H1 (cell line): ENCODE measurements around the gene AVPR2. TPM values are rescaled to one million over a fixed set of nuclear protein-coding genes. Genes with fewer than 3 reads are reported as not detected.

Experiments used
- CTCF ChIA-PET: fragments of 300-600 bp; sonication (Branson Sonifier 250); formaldehyde crosslinking; loops from one replicate; lab custom pipeline; 2021; ENCODE audit not compliant: partially characterized antibody; lab: Charles Lee
- POLR2A ChIA-PET: fragments of 300-600 bp; sonication (Branson Sonifier 250); formaldehyde crosslinking; loops from one replicate; lab custom pipeline; 2021; ENCODE audit warnings: inconsistent platforms; ENCODE audit not compliant: partially characterized antibody; lab: Charles Lee
- DNase-seq, 2 experiments: peaks; one replicate each; pipeline versions ENCODE4 v3.0.0 to v3.0.0-alpha.2; 2010 to 2022; ENCODE audit warnings: low spot score in 2 of 2, low read depth in 1 of 2, mixed read lengths in 1 of 2
- FAIRE-seq: peaks from 2 replicates; lab custom pipeline; 2011; peaks lifted over from hg19 to GRCh38; lab: Jason Lieb, UNC
- H2AFZ ChIP-seq: 2 replicates; pipeline ENCODE4 v1.8.1; 2012; ENCODE audit warnings: low read length, inconsistent platforms
- H2AK5ac ChIP-seq: 2 replicates; pipeline ENCODE4 v1.6.1; 2013; ENCODE audit warnings: low read depth, low read length
- H2BK120ac ChIP-seq: replicated peaks from 2 replicates; pipeline ENCODE3; 2013; ENCODE audit warnings: low read depth, low read length, inconsistent platforms
- H2BK12ac ChIP-seq: 2 replicates; pipeline ENCODE4 v1.6.1; 2013; ENCODE audit warnings: low read depth, low read length
- H2BK15ac ChIP-seq: 2 replicates; pipeline ENCODE4 v1.6.1; 2013; ENCODE audit warnings: low read length
- H2BK20ac ChIP-seq: 2 replicates; pipeline ENCODE4 v1.6.1; 2013; ENCODE audit warnings: low read length
- H2BK5ac ChIP-seq: 2 replicates; pipeline ENCODE4 v1.6.1; 2013; ENCODE audit warnings: low read depth, low read length
- H3K14ac ChIP-seq: 2 replicates; pipeline ENCODE4 v1.6.1; 2013; ENCODE audit warnings: inconsistent platforms; ENCODE audit not compliant: insufficient read length
- H3K18ac ChIP-seq: 2 replicates; pipeline ENCODE4 v1.6.1; 2013; ENCODE audit warnings: low read length; ENCODE audit errors: extremely low read depth
- H3K23ac ChIP-seq: 2 replicates; pipeline ENCODE4 v1.6.1; 2013; ENCODE audit warnings: inconsistent platforms; ENCODE audit not compliant: insufficient read length
- H3K23me2 ChIP-seq: 2 replicates; pipeline ENCODE4 v1.6.1; 2013; ENCODE audit warnings: low read depth, low read length
- H3K27ac ChIP-seq: 2 replicates; pipeline ENCODE4 v1.6.1; 2011; ENCODE audit warnings: low read depth, low read length, inconsistent platforms
- H3K27me3 ChIP-seq, 4 experiments: replicated peaks in 1 of 4; 1 replicate in 1 of 4; 2 replicates in 3 of 4; pipeline versions ENCODE4 v1.6.1 to v1.8.1; 2011 to 2013; ENCODE audit warnings: low read length in 3 of 4, mild to moderate bottlenecking in 3 of 4, inconsistent platforms in 2 of 4, mixed read lengths in 2 of 4, moderate library complexity in 1 of 4; ENCODE audit not compliant: control insufficient read depth in 3 of 4, insufficient read depth in 3 of 4; ENCODE audit errors: extremely low read depth in 1 of 4
- H3K36me3 ChIP-seq, 4 experiments: 2 replicates each; pipeline versions ENCODE4 v1.6.1 to v1.8.1; 2011 to 2013; ENCODE audit warnings: mild to moderate bottlenecking in 4 of 4, low read length in 3 of 4, moderate library complexity in 2 of 4, control low read depth in 1 of 4, inconsistent platforms in 1 of 4; ENCODE audit not compliant: insufficient read depth in 4 of 4, control insufficient read depth in 2 of 4
- H3K4ac ChIP-seq: replicated peaks from 2 replicates; pipeline ENCODE3; 2013; ENCODE audit warnings: low read length, low read depth, mixed read lengths, inconsistent platforms; ENCODE audit not compliant: insufficient read length
- H3K4me1 ChIP-seq, 4 experiments: replicated peaks in 1 of 4; 1 replicate in 1 of 4; 2 replicates in 3 of 4; pipeline versions ENCODE4 v1.6.1 to v1.8.1; 2011 to 2013; ENCODE audit warnings: low read length in 3 of 4, inconsistent platforms in 2 of 4, mixed read lengths in 1 of 4; ENCODE audit not compliant: insufficient read depth in 4 of 4, control insufficient read depth in 3 of 4
- H3K4me2 ChIP-seq, 2 experiments: 2 replicates each; pipeline versions ENCODE4 v1.6.1 to v1.8.1; 2011 to 2013; ENCODE audit warnings: low read depth in 2 of 2, low read length in 2 of 2, control low read depth in 1 of 2, inconsistent platforms in 1 of 2, mild to moderate bottlenecking in 1 of 2; ENCODE audit not compliant: insufficient read depth in 1 of 2
- H3K4me3 ChIP-seq, 4 experiments: fragments of 200-600, 300-600 bp in 1 of 4; sonication (generic), shearing (Covaris generic), sonication (Bioruptor Twin) in 1 of 4; 2 replicates each; pipeline versions ENCODE4 v1.5.1 to v1.8.1; 2011 to 2016; ENCODE audit warnings: low read length in 4 of 4, low read depth in 3 of 4, control low read depth in 2 of 4, inconsistent platforms in 2 of 4, mild to moderate bottlenecking in 2 of 4, mixed read lengths in 1 of 4, moderate library complexity in 1 of 4; ENCODE audit not compliant: insufficient read depth in 2 of 4; ENCODE audit errors: extremely low read depth in 1 of 4
- H3K56ac ChIP-seq: replicated peaks from 2 replicates; pipeline ENCODE3; 2013; ENCODE audit warnings: low read depth, mild to moderate bottlenecking, mixed read lengths, low read length, inconsistent platforms; ENCODE audit not compliant: insufficient read length
- H3K79me1 ChIP-seq: 2 replicates; pipeline ENCODE4 v1.6.1; 2013; ENCODE audit warnings: low read depth, low read length, control low read depth
- H3K79me2 ChIP-seq, 2 experiments: 2 replicates each; pipeline versions ENCODE4 v1.6.1 to v1.8.1; 2012 to 2013; ENCODE audit warnings: low read length in 2 of 2, mild to moderate bottlenecking in 2 of 2, inconsistent platforms in 1 of 2; ENCODE audit not compliant: insufficient read depth in 2 of 2, control insufficient read depth in 1 of 2
- H3K9ac ChIP-seq, 4 experiments: replicated peaks in 1 of 4; 1 replicate in 1 of 4; 2 replicates in 3 of 4; pipeline versions ENCODE4 v1.6.1 to v1.8.1; 2011 to 2013; ENCODE audit warnings: low read depth in 3 of 4, low read length in 3 of 4, control low read depth in 2 of 4, mild to moderate bottlenecking in 2 of 4, moderate library complexity in 2 of 4, inconsistent platforms in 1 of 4; ENCODE audit errors: extremely low read depth in 1 of 4
- H3K9me3 ChIP-seq, 2 experiments: 2 replicates each; pipeline versions ENCODE4 v1.6.1 to v1.8.1; 2012 to 2013; ENCODE audit warnings: mild to moderate bottlenecking in 2 of 2, moderate library complexity in 2 of 2, control low read depth in 1 of 2, inconsistent platforms in 1 of 2, low read depth in 1 of 2, low read length in 1 of 2, mixed read lengths in 1 of 2; ENCODE audit not compliant: insufficient read depth in 2 of 2
- H4K20me1 ChIP-seq, 2 experiments: replicated peaks in 1 of 2; 2 replicates each; pipeline versions ENCODE3 to v1.8.1; 2011 to 2013; ENCODE audit warnings: inconsistent platforms in 2 of 2, low read length in 2 of 2, mild to moderate bottlenecking in 1 of 2; ENCODE audit not compliant: insufficient read depth in 2 of 2, control insufficient read depth in 1 of 2
- H4K5ac ChIP-seq: 2 replicates; pipeline ENCODE4 v1.6.1; 2013; ENCODE audit warnings: low read length, low read depth, mixed read lengths, inconsistent platforms; ENCODE audit not compliant: insufficient read length
- H4K8ac ChIP-seq: 2 replicates; pipeline ENCODE4 v1.8.0; 2013; ENCODE audit warnings: mild to moderate bottlenecking, moderate library complexity, low read length, inconsistent platforms; ENCODE audit not compliant: insufficient read depth; ENCODE audit errors: extremely low read depth
- H4K91ac ChIP-seq: replicated peaks from 2 replicates; pipeline ENCODE3; 2013; ENCODE audit warnings: low read length, mixed read lengths, inconsistent platforms; ENCODE audit not compliant: insufficient read length
- ATF3 ChIP-seq: IDR thresholded peaks from 2 replicates; pipeline ENCODE4 v1.6.1; 2011; ENCODE audit warnings: low read depth, mild to moderate bottlenecking, low read length; ENCODE audit not compliant: insufficient read depth
- BCL11A ChIP-seq, 2 experiments: IDR thresholded peaks; one replicate each; pipeline ENCODE4 v1.6.1; 2011; ENCODE audit warnings: low read depth in 2 of 2, low read length in 2 of 2, mild to moderate bottlenecking in 2 of 2
- BRCA1 ChIP-seq: IDR thresholded peaks from 2 replicates; pipeline ENCODE4 v1.6.1; 2012; ENCODE audit warnings: low read depth, low read length, improper control_type of control experiment
- CREB1 ChIP-seq: IDR thresholded peaks from 2 replicates; pipeline ENCODE4 v1.6.1; 2012; ENCODE audit warnings: inconsistent platforms
- EZH2 ChIP-seq: fragments of 200-600 bp; sonication (generic); IDR thresholded peaks from 2 replicates; pipeline ENCODE4 v1.7.1; 2012; ENCODE audit warnings: low read depth, mild to moderate bottlenecking, moderate library complexity, low read length, inconsistent platforms; ENCODE audit not compliant: severe bottlenecking
- KDM1A ChIP-seq: fragments of 200-600, 300-600 bp; sonication (generic); IDR thresholded peaks from 2 replicates; pipeline ENCODE4 v1.7.1; 2016; ENCODE audit warnings: mild to moderate bottlenecking, low read length, borderline replicate concordance
- KDM5A ChIP-seq: fragments of 200-600 bp; IDR thresholded peaks from 2 replicates; pipeline ENCODE4 v1.7.1; 2012; ENCODE audit warnings: mild to moderate bottlenecking, low read length, inconsistent platforms, mixed read lengths
- POU5F1 ChIP-seq: IDR thresholded peaks from 2 replicates; pipeline ENCODE4 v1.6.1; 2011; ENCODE audit warnings: low read depth, mild to moderate bottlenecking, low read length, moderate library complexity
- RFX5 ChIP-seq: IDR thresholded peaks from 2 replicates; pipeline ENCODE4 v1.6.1; 2011; ENCODE audit warnings: low read depth, low read length, improper control_type of control experiment, borderline replicate concordance
- SP2 ChIP-seq: IDR thresholded peaks from 2 replicates; pipeline ENCODE4 v1.6.1; 2012; ENCODE audit warnings: mild to moderate bottlenecking, low read length, inconsistent platforms
- SUZ12 ChIP-seq: fragments of 200-600 bp; sonication (generic); IDR thresholded peaks from 2 replicates; pipeline ENCODE4 v1.6.1; 2012; ENCODE audit warnings: mild to moderate bottlenecking, inconsistent platforms, low read length, moderate library complexity, mixed read lengths
- YY1 ChIP-seq: IDR thresholded peaks from 2 replicates; pipeline ENCODE4 v1.6.1; 2011; ENCODE audit warnings: low read depth, mild to moderate bottlenecking, low read length
- WGBS, 2 experiments: shearing (Covaris generic) in 1 of 2; methylation state at CpG; one replicate each; pipeline versions ENCODE4 v1.1.6 to v1.1.7; 2013 to 2015; ENCODE audit warnings: low lambda C conversion rate in 2 of 2, mixed read lengths in 2 of 2, inconsistent platforms in 1 of 2, low coverage in 1 of 2, missing lambda C conversion rate in 1 of 2; ENCODE audit not compliant: insufficient replicate concordance in 2 of 2, insufficient coverage in 1 of 2, insufficient read length in 1 of 2; ENCODE audit errors: extremely low coverage in 1 of 2, missing lambda C conversion rate in 1 of 2; 5-methylcytosine and 5-hydroxymethylcytosine counted together
- polyA plus RNA-seq, 7 experiments: library from polyadenylated mRNA; depleted of rRNA in 3 of 7; stranded (reverse) in 5 of 7; unstranded in 2 of 7; fragments of >200 nt in 5 of 7; fragments of 200-250 nt in 2 of 7; gene quantifications; 1 replicate in 5 of 7; 2 replicates in 1 of 7; 4 replicates in 1 of 7; pipeline versions ENCODE4 v1.2.1 to v1.2.3, GENCODE V29; 2011 to 2013; ENCODE audit warnings: missing spikeins in 2 of 7, mixed read lengths in 2 of 7
- total RNA-seq: library from RNA; stranded (reverse); fragmentation: NEBNext Ultra II Directional; extraction: Animal tissue kit (Norgen Biotek cat#: 25700); gene quantifications from 2 replicates; pipeline ENCODE4 v1.2.1, GENCODE V29; 2021

The AVPR2 gene
- total and polyA plus RNA-seq, 2 of the 8 experiments (the other 6 are each of a cell fraction or from before 2014, with no cell fraction given), result 0.09 TPM; not detected in 1

GRCh38 chrX:153879741-153880439, 24.6 kb upstream of the AVPR2 start:
- WGBS, 2 experiments, result 74% methylated on average over 2 of the region's 12 CpGs; no CpG with 5 or more reads in 1 of the 2 experiments
- H4K91ac ChIP-seq, result no peak overlapping the region
- H3K4me3 ChIP-seq, result peak overlapping the region in 1 of 4 experiments; percentile 51; a peak in 2 of 8 replicates
- no peak overlapping the region; the same call in 1 of the 2 replicates for H3K18ac ChIP-seq
- H3K27ac ChIP-seq, result no peak overlapping the region
- H3K56ac ChIP-seq, result no peak overlapping the region
- H3K4me2 ChIP-seq, result peak overlapping the region in 1 of 2 experiments; percentile 49; a peak in 2 of 4 replicates
- no peak overlapping the region for H2BK20ac ChIP-seq
- no peak overlapping the region for H3K23ac ChIP-seq
- DNase-seq (no peak), FAIRE-seq (no peak)
- peak overlapping the region; percentile 75; the same call in 1 of the 2 replicates for H2AK5ac ChIP-seq
- H3K79me2 ChIP-seq, result no peaks in the 10 kb centered on the region; a peak in 1 of 4 replicates
- H3K27me3 ChIP-seq, result peaks cover 0 to under 1% (median 0%) of the 10 kb centered on the region in 4 experiments; a peak in 1 of 7 replicates
- no peaks in the 10 kb centered on the region for H3K79me1 ChIP-seq
- H3K14ac ChIP-seq, result no peak overlapping the region
- H2BK120ac ChIP-seq, result no peak overlapping the region
- peak overlapping the region; percentile 60; the same call in 1 of the 2 replicates for H2BK12ac ChIP-seq
- H4K20me1 ChIP-seq, result peaks cover 0 to 6% of the 10 kb centered on the region in 2 experiments
- ChIA-PET CTCF (interaction anchor here (0.6 to 2.5 kb wide), 3 partner anchors 32 to 303 kb away, joined by 3 to 9 read pairs (median 4); no protein-coding TSS in a partner anchor), POLR2A (interaction anchor here (1.0 to 2.0 kb wide), 3 partner anchors 12 to 45 kb away, joined by 3 to 6 read pairs (median 3); partner anchors contain the start of gene ARHGAP4)
- H3K36me3 ChIP-seq, result no peaks in the 10 kb centered on the region
- H2BK5ac ChIP-seq, result peak overlapping the region; percentile 24; the same call in 1 of the 2 replicates
- H3K9ac ChIP-seq, result no peak overlapping the region
- peaks cover 7 to 53% (median 34%) of the 10 kb centered on the region in 4 experiments for H3K4me1 ChIP-seq
- H3K23me2 ChIP-seq, result no peaks in the 10 kb centered on the region
- no peak overlapping the region for H4K5ac ChIP-seq
- H2BK15ac ChIP-seq, result 0 out of 2 replicates have a peak overlapping the region, but pooled peaks have one; percentile 1
- H4K8ac ChIP-seq, result no peak overlapping the region; the same call in 1 of the 2 replicates
- no peak overlapping the region for H2AFZ ChIP-seq
- H3K4ac ChIP-seq, result no peak overlapping the region
- H3K9me3 ChIP-seq, result no peaks in the 10 kb centered on the region
- TF ChIP-seq SP2 (no peak), KDM5A (no peak), POU5F1 (no peak), RFX5 (no peak), ATF3 (no peak), CREB1 (no peak), YY1 (no peak), KDM1A (no peak), EZH2 (no peak), BCL11A (IDR thresholded peaks at IDR 0.05; ENCODE audit: low read depth in 2 of 2, low read length in 2 of 2) (no peak), BRCA1 (no peak), SUZ12 (no peak)
